Stomach (tissue), 9 donors: Measurements from ENCODE around the gene FXR2. TPM values are rescaled to one million over a fixed set of nuclear protein-coding genes. Genes with fewer than 3 reads are reported as not detected.
A peak's percentile ranks its signal among the peaks of the same experiment; 100 is the strongest.

Experiments
- DNase-seq, 2 donors: peaks; one replicate each; pipeline versions ENCODE4 v3.0.0 to v3.0.0-alpha.2; 2013 to 2019
- H3K27ac ChIP-seq, 5 donors: fragments of 200-600 bp in 4 of 5; sonication (generic) in 4 of 5; one replicate each; pipeline ENCODE4 v1.5.1; 2013 to 2019; ENCODE audit warnings: mild to moderate bottlenecking in 1 of 5, moderate library complexity in 1 of 5
- H3K27me3 ChIP-seq, 3 donors: fragments of 200-600 bp; sonication (generic); one replicate each; pipeline ENCODE4 v1.5.1; 2017 to 2019; ENCODE audit warnings: mixed run types in 1 of 3
- H3K36me3 ChIP-seq, 4 donors: fragments of 200-600 bp; sonication (generic); 1 replicate in 3 of 4; 2 replicates in 1 of 4; pipeline ENCODE4 v1.5.1; 2016 to 2019
- H3K4me1 ChIP-seq, 4 donors: fragments of 200-600 bp; sonication (generic); one replicate each; pipeline ENCODE4 v1.5.1; 2016 to 2019
- H3K4me3 ChIP-seq, 4 donors: fragments of 200-600 bp; sonication (generic) in 3 of 4; one replicate each; pipeline ENCODE4 v1.5.1; 2016 to 2019; ENCODE audit warnings: mild to moderate bottlenecking in 1 of 4
- H3K9me3 ChIP-seq, 4 donors: fragments of 200-600 bp; sonication (generic); one replicate each; pipeline ENCODE4 v1.5.1; 2016 to 2019
- CTCF ChIP-seq, 7 experiments: fragments of 450-650 bp in 4 of 7; fragments of 200-600 bp in 3 of 7; sonication (generic) in 3 of 7; IDR thresholded peaks; one replicate each; pipeline ENCODE4 v1.5.1; 2016 to 2019; ENCODE audit warnings: antibody characterized with exemption in 7 of 7, control low read depth in 2 of 7, mild to moderate bottlenecking in 1 of 7
- EP300 ChIP-seq: sonication (generic); formaldehyde crosslinking; IDR thresholded peaks from one replicate; pipeline ENCODE4 v1.6.1; 2017; ENCODE audit warnings: antibody characterized with exemption
- POLR2A ChIP-seq, 4 donors: fragments of 450-650 bp; IDR thresholded peaks; one replicate each; pipeline ENCODE4 v1.6.1; 2016; ENCODE audit warnings: antibody characterized with exemption in 4 of 4, control low read depth in 2 of 4, mild to moderate bottlenecking in 1 of 4, moderate library complexity in 1 of 4
- POLR2AphosphoS5 ChIP-seq, 3 donors: sonication (generic); formaldehyde crosslinking; IDR thresholded peaks; one replicate each; pipeline ENCODE4 v1.6.1; 2016; ENCODE audit warnings: antibody characterized with exemption in 3 of 3
- WGBS, 5 donors: extraction: QIAGEN DNeasy Blood & Tissue Kit in 3 of 5; methylation state at CpG; one replicate each; pipeline versions ENCODE4 v1.1.5 to v1.1.7; 2013 to 2018; 5-methylcytosine and 5-hydroxymethylcytosine counted together
- intact Hi-C: fragments of 100-400 bp; cut with DNase I; formaldehyde crosslinking; loops from one replicate; pipeline ENCODE4 v1.15.1; 2023; ENCODE audit warnings: low total_unique reads
- polyA plus RNA-seq, 3 donors: library from polyadenylated mRNA; stranded (reverse); fragments of 200-250 nt; gene quantifications; one replicate each; pipeline ENCODE4 v1.2.3, GENCODE V29; 2013
- total RNA-seq, 5 donors: library from RNA; depleted of rRNA; stranded (reverse); fragments of >200 nt; gene quantifications; one replicate each; pipeline versions ENCODE4 v1.1.0 to v1.2.3, GENCODE V29; 2014 to 2016
- donor health status: healthy with polysubstance abuse.
- donor health status: Bipolar disorder and iron deficiency.
- donor health status: healthy.

Gene FXR2
- total and polyA plus RNA-seq, 8 donors = 11.0 to 33.3 (median 23.3) TPM

DNA sequence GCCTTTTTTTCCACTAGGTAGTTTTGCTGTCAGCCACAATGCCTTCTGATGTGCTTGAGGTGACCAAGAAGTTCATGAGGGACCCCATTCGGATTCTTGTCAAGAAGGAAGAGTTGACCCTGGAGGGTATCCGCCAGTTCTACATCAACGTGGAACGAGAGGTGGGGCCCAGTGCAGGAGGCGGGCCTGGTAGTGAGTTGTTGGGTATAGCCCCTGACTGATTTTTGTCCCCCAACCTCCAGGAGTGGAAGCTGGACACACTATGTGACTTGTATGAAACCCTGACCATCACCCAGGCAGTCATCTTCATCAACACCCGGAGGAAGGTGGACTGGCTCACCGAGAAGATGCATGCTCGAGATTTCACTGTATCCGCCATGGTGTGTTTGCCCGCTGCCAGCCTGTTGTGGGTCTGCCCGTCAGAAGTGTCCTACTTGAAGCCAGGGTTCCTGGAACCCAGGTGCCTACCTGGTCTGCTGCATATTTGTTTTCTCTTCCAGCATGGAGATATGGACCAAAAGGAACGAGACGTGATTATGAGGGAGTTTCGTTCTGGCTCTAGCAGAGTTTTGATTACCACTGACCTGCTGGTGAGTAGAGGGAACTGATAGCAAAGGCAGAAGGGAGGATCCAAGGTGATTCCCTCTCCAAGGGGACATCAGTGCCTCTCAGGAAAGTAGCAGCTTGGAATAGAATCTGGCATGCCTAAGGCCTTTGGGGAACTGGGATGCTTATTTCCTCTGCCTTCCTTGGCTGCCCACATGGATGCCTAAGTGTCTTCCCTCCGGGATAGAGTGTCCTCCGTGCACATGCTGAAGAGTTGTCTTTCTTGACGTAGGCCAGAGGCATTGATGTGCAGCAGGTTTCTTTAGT, 37.1 kb downstream of the FXR2 start:
- peaks cover 51 to 63% (median 56%) of the 10 kb centered on the region in 4 donors for H3K36me3 ChIP-seq
- no peak for TF ChIP-seq POLR2A (IDR thresholded peaks at IDR 0.05)
- TF ChIP-seq EP300 = no peak
- no peak for TF ChIP-seq CTCF (IDR thresholded peaks at IDR 0.05)
- TF ChIP-seq POLR2AphosphoS5 (IDR thresholded peaks at IDR 0.05) = no peak
- intact Hi-C loops = no loop called here
- peak overlapping the region in 3 of 5 donors; percentile 87 to 95 (median 94) for H3K27ac ChIP-seq
- H3K9me3 ChIP-seq = no peaks in the 10 kb centered on the region
- H3K27me3 ChIP-seq = no peaks in the 10 kb centered on the region
- DNase-seq = no peak
- WGBS, 5 donors = 67 to 70% (median 67%) methylated on average over 17 of the region's 17 CpGs
- peaks cover 62 to 88% (median 80%) of the 10 kb centered on the region in 4 donors for H3K4me1 ChIP-seq
- peak overlapping the region in 1 of 4 donors; percentile 94 for H3K4me3 ChIP-seq

DNA sequence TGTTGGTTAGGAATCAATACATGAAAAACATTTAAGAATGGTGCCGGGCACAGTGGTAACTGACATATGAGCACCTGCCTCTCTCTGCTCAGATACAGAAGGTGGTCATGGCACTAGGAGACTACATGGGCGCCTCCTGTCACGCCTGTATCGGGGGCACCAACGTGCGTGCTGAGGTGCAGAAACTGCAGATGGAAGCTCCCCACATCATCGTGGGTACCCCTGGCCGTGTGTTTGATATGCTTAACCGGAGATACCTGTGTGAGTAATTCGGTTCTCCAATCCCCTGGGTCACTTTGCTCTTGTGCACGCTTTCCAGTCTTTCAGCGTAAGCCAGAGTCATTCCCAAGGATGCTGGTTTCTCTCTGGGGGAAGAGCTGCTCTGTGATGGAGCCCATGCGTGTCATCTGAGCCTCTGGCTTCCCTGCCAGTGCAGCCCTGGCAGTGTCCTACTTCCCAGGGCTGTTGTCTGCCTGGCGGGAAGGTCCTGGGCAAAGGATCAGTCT, 38.2 kb downstream of the FXR2 start:
- peak overlapping the region in 3 of 5 donors; percentile 28 to 94 (median 54) for H3K27ac ChIP-seq
- H3K4me1 ChIP-seq = peaks cover 57 to 85% (median 73%) of the 10 kb centered on the region in 4 donors
- peak overlapping the region in 2 of 4 donors; percentile 94 to 98 for H3K4me3 ChIP-seq
- no peak for DNase-seq
- H3K27me3 ChIP-seq = no peaks in the 10 kb centered on the region
- WGBS, 5 donors = 76 to 83% (median 80%) methylated on average over 14 of the region's 14 CpGs
- intact Hi-C loops = no loop called here
- peaks cover 51 to 67% (median 57%) of the 10 kb centered on the region in 4 donors for H3K36me3 ChIP-seq
- no peak for TF ChIP-seq CTCF (IDR thresholded peaks at IDR 0.05)
- TF ChIP-seq EP300 = no peak
- no peak for TF ChIP-seq POLR2AphosphoS5 (IDR thresholded peaks at IDR 0.05)
- no peak for TF ChIP-seq POLR2A (IDR thresholded peaks at IDR 0.05)
- no peaks in the 10 kb centered on the region for H3K9me3 ChIP-seq

- peaks cover 51 to 71% (median 61%) of the 10 kb centered on the region in 4 donors for H3K36me3 ChIP-seq
- DNase-seq = no peak
- H3K27ac ChIP-seq = peak overlapping the region in 4 of 5 donors; percentile 28 to 99 (median 76)
- 57 to 69% (median 63%) methylated on average over 7 of the region's 7 CpGs for WGBS, 5 donors
- H3K4me3 ChIP-seq = peak overlapping the region in 2 of 4 donors; percentile 94 to 98
- TF ChIP-seq POLR2A (IDR thresholded peaks at IDR 0.05) = no peak
- no peaks in the 10 kb centered on the region for H3K27me3 ChIP-seq
- no peaks in the 10 kb centered on the region for H3K9me3 ChIP-seq
- intact Hi-C loops = no loop called here
- peaks cover 53 to 85% (median 69%) of the 10 kb centered on the region in 4 donors for H3K4me1 ChIP-seq
Measured at GRCh38 chr17:7575959-7576358, 38.7 kb downstream of the FXR2 start.

GRCh38 chr17:7575481-7575883, 39.2 kb downstream of the FXR2 start:
- peak overlapping the region in 4 of 5 donors; percentile 28 to 99 (median 76) for H3K27ac ChIP-seq
- no peaks in the 10 kb centered on the region for H3K9me3 ChIP-seq
- H3K36me3 ChIP-seq = peaks cover 55 to 71% (median 64%) of the 10 kb centered on the region in 4 donors
- no peaks in the 10 kb centered on the region for H3K27me3 ChIP-seq
- WGBS, 5 donors = 43 to 64% (median 59%) methylated on average over 1 of the region's 1 CpG
- H3K4me1 ChIP-seq = peaks cover 48 to 80% (median 64%) of the 10 kb centered on the region in 4 donors
- peak overlapping the region in 2 of 4 donors; percentile 94 to 98 for H3K4me3 ChIP-seq
- intact Hi-C loops = no loop called here
- TF ChIP-seq POLR2AphosphoS5 (IDR thresholded peaks at IDR 0.05) (no peak), POLR2A (IDR thresholded peaks at IDR 0.05) (no peak), EP300 (no peak), CTCF (IDR thresholded peaks at IDR 0.05) (no peak)
- DNase-seq = no peak
